ENCODE data around the gene TK1.
"Not testable (repeated sequence)": the region's sequence is repeated elsewhere in the genome, so short reads cannot be mapped to it uniquely, and the experiment has no call there.

The TK1 gene

DNA sequence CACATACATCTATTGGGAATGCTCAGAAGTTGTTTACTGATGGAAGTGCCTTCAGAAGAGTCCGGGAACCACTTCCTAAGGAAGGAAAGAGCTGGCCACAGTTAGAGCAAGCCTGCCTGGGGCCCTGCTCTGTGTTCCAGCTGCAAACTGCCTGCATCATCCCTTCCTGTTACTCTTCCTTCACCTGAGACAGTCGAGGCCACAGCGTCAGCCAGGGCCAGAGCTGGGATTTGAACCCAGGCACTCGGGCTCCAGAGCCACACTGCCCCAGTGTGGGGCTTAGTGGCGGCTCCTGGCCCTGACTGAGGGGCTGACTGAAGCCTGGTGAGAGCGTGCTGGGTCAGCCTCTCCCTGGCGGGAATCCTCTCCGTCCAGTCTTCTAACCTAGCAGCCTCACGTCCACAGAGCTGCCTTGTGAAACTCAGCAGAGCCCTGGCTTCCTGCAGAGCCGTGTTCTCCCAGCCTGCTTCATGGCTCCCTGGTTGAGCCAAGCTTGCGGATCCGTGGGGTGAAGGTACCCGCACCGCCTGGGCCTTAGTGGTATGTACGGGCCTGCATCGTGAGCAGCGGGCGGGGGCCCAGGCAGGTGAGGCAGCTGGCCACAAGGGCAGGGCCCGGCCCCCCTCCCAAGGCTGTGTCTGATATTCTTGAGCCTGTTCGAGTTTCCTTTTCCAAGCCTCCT lies 45.3 kb downstream of the TK1 start:
- in situ Hi-C loops (cut with HindIII; ENCODE audit: low pct_ligation_motif_present, low sequenced_read_pairs): no loop called here
- H3K27ac ChIP-seq: no peak overlapping the region
- H3K36me3 ChIP-seq (replicated peaks): no peaks in the 10 kb centered on the region
- no peak overlapping the region for H3K4me3 ChIP-seq (ENCODE audit: low read depth, low read length)
- no peaks in the 10 kb centered on the region for H3K27me3 ChIP-seq (replicated peaks)
- TF ChIP-seq, protein P1, sequence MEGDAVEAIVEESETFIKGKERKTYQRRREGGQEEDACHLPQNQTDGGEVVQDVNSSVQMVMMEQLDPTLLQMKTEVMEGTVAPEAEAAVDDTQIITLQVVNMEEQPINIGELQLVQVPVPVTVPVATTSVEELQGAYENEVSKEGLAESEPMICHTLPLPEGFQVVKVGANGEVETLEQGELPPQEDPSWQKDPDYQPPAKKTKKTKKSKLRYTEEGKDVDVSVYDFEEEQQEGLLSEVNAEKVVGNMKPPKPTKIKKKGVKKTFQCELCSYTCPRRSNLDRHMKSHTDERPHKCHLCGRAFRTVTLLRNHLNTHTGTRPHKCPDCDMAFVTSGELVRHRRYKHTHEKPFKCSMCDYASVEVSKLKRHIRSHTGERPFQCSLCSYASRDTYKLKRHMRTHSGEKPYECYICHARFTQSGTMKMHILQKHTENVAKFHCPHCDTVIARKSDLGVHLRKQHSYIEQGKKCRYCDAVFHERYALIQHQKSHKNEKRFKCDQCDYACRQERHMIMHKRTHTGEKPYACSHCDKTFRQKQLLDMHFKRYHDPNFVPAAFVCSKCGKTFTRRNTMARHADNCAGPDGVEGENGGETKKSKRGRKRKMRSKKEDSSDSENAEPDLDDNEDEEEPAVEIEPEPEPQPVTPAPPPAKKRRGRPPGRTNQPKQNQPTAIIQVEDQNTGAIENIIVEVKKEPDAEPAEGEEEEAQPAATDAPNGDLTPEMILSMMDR (IDR thresholded peaks at IDR 0.05; ENCODE audit: low read depth, low read length, missing control alignments): no peak
- DNase-seq: no peak

- TF ChIP-seq, protein P1 (IDR thresholded peaks at IDR 0.05; ENCODE audit: low read depth, low read length, missing control alignments): no peak
- DNase-seq: peak; percentile 47
- no peak overlapping the region for H3K27ac ChIP-seq
- in situ Hi-C loops (cut with HindIII; ENCODE audit: low pct_ligation_motif_present, low sequenced_read_pairs): no loop called here
- H3K27me3 ChIP-seq (replicated peaks): no peaks in the 10 kb centered on the region
- H3K4me3 ChIP-seq (ENCODE audit: low read depth, low read length): no peak overlapping the region
- no peaks in the 10 kb centered on the region for H3K36me3 ChIP-seq (replicated peaks)
These were observed 46.4 kb downstream of the TK1 start for GRCh38 chr17:78140169-78141051.

GRCh38 chr17:78139861-78140168 lies 47.0 kb downstream of the TK1 start:
- in situ Hi-C loops (cut with HindIII; ENCODE audit: low pct_ligation_motif_present, low sequenced_read_pairs); H3K27ac ChIP-seq; DNase-seq; H3K36me3 ChIP-seq (replicated peaks); H3K27me3 ChIP-seq (replicated peaks); H3K4me3 ChIP-seq (ENCODE audit: low read depth, low read length): not testable (repeated sequence)

DNA sequence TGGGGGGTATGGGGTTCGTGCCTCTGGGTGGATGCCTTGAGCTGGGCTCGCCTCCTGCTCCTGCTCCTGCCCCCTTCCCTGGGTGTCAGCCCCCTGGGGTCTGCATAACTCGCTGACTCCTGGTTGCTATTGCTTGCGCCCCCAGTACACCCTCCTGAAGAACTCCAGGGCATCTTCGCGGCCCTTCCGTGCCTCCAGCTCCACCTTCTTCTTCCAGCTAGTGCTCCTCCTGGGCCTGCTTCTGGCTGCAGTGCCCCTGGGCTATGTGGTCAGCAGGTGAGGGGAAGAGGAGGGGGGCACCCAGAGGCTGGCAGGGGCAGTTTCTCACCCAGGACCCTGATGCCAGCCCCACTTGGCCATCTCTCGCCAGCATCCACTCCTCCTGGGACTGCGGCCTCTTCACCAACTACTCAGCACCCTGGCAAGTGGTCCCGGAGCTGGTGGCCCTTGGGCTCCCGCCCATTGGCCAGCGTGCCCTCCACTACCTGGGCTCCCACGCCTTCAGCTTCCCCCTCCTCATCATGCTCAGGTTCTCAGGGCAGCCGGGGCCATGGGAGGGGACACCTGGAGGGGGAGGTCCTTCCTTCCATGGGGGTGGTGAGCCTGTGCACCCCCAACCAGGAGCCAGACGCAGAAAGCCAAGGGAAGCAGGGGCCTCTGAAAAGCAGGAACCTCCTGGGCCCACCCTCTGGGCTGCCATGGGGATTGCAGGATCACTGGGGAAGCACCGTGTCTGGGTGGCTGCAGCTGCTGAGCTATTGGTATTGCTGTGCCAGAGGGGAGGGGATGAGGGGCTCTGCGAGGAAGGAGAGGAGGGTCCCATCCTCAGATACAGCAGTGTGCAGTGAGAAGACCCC lies 48.4 kb downstream of the TK1 start:
- no peak overlapping the region for H3K27ac ChIP-seq
- no peak for DNase-seq
- H3K36me3 ChIP-seq (replicated peaks): no peaks in the 10 kb centered on the region

GRCh38 chr17:78137392-78138203 lies 49.3 kb downstream of the TK1 start:
- H3K27ac ChIP-seq: no peak overlapping the region
- H3K4me3 ChIP-seq (ENCODE audit: low read depth, low read length): no peak overlapping the region
- no peaks in the 10 kb centered on the region for H3K27me3 ChIP-seq (replicated peaks)
- in situ Hi-C loops (cut with HindIII; ENCODE audit: low pct_ligation_motif_present, low sequenced_read_pairs): no loop called here
- H3K36me3 ChIP-seq (replicated peaks): no peaks in the 10 kb centered on the region
- TF ChIP-seq, protein P1 (IDR thresholded peaks at IDR 0.05; ENCODE audit: low read depth, low read length, missing control alignments): peak; percentile 62
- DNase-seq: no peak

More for the DNA sequence above, 48.4 kb downstream of the TK1 start:
- H3K27me3 ChIP-seq (replicated peaks): no peaks in the 10 kb centered on the region
- TF ChIP-seq, protein P1 (IDR thresholded peaks at IDR 0.05; ENCODE audit: low read depth, low read length, missing control alignments): no peak
- H3K4me3 ChIP-seq (ENCODE audit: low read depth, low read length): no peak overlapping the region
- in situ Hi-C loops (cut with HindIII; ENCODE audit: low pct_ligation_motif_present, low sequenced_read_pairs): no loop called here

All from brain microvascular endothelial cell (primary cell).